Kidney capillary endothelial cell (primary cell): ENCODE measurements around the gene PCMTD2.

Experiments used
- DNase-seq: peaks from one replicate; pipeline ENCODE4 v3.0.0-alpha.2; 2018; ENCODE audit warnings: low spot score

The PCMTD2 gene

DNA sequence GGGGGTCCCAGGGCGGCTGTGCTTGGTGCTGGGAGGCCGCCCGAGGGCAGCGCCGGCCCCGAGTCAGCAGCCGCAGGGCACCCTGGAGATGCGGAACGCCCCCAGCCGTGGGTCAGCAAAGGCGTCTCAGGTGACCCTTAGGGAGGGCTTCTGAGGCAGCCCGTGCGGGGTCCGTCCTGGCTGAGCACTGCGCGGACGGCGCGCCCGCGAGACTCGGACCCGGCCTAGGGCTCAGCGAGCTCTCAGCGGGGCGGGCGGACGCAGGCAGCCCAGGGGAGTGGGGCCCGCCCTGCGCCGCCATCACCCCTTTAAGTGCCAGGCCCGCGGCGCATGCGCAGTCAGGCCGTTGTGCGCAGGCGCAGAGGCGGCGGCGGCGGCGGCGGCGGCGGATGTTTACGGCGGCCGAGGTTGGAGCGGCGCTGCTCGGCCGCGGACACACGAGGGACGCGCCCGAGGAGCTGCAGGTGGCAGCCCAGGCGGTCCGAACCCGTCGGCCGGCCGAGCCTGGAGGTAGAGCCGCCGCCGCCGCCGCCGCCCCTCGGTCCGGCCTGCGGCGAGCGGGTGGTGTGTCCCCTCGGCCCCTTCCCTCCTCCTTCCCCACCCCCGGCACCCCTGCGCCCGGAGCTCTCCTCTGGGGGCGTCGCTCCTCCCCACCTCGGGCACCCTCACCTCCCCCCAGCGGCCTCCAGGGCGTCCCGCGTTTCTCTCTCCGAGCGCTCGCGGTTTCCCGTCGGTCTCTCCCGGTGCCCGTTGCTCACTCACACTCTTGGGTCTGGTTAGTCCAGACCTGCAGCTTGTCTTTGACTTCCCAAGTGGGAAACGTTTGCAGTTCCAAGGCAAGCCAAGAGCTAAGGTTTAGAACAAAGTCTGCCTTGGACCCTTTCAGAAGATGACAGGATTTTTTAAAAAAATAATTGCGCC, at the start of gene PCMTD2:
Gene PCMTD2, plus strand, starts transcription at position 388 of the 921 bp plus-strand sequence. CDS start 4,218 bp downstream, outside the sequence.
- DNase-seq, result peak; percentile 91

DNA sequence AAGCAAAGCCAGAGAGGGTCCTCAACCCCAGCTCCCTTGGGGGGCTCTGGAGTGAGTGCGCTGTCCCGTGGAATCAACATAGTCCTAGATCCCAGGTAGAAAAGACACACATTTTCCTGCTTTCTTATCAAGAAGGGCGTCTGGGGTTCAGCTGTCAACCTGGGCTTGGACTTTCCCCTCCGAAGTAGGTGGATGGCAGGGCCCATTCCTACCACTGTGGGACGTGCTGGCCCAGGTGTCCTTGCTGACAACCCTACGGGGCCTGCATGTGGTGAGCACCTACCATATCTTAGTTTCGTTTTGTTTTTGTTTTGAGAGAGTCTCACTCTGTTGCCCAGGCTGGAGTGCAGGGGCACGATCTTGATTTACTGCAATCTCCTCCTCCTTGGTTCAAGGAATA, 48.9 kb upstream of the PCMTD2 start:
- no peak for DNase-seq

DNA sequence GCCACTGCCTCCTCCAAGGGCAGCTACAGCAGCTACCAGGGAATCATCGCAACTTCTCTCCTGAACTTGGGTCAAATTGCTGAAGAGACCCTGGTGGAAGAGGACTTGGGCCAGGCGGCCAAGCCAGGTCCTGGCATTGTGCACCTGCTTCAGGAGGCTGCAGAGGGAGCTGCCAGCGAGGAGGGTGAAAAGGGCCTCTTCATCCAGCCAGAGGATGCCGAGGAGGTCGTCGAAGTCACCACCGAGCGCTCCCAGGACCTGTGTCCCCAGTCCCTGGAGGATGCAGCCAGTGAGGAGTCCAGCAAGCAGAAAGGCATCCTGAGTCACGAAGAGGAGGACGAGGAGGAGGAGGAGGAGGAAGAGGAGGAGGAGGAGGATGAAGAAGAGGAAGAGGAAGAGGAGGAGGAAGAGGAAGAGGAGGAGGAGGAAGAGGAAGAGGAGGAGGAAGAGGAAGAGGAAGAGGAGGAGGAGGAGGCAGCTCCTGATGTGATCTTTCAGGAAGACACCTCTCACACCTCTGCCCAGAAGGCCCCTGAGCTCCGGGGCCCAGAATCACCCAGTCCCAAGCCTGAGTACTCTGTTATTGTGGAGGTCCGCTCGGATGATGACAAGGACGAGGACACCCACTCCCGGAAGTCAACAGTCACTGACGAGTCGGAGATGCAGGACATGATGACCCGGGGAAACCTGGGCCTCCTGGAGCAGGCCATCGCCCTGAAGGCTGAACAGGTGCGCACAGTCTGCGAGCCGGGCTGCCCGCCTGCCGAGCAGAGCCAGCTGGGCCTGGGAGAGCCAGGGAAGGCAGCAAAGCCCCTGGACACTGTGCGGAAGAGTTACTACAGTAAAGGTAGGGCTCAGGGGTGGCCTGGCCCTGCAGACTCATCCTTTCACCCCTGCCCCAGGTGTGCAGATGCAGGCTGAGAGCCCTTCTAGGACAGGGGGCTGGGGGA, 47.6 kb upstream of the PCMTD2 start:
- no peak for DNase-seq

DNA sequence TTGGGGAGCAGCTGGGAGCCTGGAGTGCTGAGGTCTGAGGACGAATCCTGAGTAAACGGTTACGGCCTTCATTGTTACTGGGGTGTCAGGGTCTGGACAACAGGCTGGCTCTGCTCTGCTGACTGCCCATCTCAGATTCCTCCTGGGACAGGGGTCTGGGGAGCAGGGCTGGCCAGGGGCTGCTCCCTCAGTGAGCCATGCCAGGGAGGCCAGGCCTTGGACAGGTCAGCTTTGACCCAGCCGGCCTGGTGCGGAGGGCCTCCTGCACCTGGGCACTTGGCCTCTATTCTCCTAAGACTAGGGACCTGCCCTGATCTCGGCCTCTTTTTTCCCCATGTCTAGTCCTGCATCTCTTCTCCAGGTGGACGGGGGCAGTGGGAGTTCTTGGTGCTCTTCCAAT, 46.4 kb upstream of the PCMTD2 start:
- no peak for DNase-seq

DNA sequence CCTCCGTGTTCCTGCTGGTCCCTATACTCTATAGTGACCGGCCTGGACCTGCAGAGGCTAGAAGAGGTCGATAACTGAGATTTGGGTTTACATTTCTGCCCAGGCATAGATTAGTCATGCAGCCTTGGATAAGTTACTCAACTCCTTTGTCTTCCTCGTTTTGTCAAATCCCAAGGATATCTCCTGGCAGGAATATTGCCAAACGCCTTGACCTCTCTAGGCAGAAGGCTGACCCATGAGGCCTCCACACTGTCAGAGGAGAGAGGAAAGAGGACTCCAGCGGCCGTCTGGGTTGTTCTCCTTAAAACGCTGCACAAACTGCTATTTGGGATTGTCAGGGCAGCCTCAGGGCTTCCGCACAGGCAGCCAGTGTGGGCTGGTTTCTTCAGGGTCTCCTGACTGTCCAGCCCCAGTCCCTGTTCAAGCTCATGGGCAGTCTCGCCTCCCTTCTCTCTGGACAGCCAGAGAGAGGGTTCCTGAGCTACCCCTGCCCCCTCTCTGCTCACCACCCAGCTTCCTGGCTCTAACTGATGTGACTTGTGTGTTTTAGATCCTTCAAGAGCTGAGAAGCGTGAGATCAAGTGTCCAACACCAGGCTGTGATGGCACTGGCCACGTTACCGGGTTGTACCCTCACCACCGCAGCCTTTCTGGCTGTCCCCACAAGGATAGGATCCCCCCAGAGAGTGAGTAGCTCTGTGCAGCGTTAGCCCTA, 44.7 kb upstream of the PCMTD2 start:
- DNase-seq, result no peak

DNA sequence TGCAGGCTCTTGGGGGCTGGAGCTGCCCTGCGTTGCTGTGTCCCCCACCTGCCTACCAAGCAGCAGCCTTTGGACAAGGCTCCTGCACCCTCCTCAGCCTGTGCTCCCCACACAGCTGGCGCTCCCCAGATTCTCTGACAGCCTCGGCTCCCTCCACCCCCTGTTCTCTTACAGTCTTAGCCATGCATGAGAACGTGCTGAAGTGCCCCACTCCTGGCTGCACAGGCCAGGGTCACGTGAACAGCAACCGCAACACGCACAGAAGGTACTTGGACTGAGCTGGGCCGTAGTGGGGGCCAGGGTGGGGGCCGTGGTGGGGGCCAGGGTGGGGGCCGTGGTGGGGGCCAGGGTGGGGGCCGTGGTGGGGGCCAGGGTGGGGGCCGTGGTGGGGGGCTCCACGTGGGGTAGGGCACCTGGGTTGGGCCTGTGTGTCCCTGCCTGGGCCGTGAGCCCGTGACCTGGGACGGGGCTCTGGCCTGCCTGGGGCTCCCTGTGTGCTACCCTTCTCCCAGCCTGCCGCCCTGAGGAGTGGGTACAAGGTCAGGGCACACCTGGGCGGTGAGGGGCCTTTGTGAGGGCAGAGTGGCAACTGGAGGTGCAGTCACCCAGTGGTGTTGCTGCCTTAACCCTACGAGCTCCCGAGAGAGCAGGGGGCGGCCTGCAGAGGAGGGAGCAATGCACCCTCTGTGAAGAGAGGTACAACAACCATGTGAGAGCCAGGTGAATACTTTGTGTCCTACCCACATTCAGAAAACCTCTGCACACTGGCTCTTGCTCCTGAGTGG, 43.5 kb upstream of the PCMTD2 start:
- DNase-seq, result no peak

DNA sequence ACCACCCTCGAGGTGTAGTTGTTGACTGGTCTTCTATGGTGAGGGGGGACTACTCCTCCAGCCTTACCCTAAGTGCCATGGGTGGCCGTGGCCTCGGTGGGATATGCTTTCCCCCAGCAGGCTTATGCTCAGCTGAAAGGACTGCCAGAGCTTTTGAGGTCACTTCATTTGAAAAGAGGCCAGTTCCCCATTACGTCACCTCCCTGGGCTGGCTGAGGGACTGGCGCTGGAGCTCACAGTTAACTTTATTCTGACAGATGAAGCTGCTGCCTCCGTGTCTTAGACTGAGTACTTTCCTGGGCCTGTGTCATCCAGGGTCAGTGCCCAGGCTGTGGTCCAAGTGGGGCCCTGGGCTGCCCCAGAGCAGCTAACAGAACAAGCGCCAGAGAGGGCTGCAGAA, 42.8 kb upstream of the PCMTD2 start:
- DNase-seq, result no peak

DNA sequence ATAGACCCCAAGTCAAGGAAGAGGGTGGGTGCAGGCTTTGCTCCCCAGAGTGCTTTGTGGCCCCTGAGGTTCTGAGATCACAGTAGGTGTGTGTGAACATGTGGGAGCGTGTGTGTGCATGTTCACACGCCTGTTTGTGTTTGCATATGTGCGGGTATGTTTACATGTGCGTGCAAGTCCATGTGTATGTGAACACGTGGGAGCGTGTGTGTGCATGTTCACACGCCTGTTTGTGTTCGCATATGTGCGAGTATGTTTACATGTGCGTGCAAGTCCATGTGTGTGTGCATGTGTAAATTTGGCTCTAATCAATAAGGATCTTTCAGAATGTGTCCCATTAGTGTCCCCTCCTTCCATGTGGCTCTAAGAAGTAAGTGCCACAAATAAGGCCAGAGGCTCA, 41.4 kb upstream of the PCMTD2 start:
- no peak for DNase-seq

DNA sequence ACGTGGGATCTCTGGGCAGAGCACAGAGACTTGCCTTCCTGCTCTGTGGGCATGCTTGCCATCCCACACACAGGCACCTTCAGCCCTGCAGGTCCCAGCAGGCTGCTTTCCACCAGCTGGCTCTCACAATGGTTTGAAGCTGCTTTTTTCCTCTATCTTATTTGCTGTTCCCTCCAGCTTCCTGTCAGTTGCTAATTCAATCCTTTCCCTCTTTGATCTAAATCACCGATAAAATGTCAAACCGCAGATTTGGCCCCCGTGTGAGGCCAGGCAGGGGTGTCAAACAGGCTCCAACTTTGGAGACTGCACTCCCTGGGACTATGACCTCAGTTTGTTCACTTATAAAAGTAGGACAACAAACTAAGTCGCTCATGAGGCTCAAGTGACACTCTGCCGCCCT, 40.6 kb upstream of the PCMTD2 start:
- no peak for DNase-seq

DNA sequence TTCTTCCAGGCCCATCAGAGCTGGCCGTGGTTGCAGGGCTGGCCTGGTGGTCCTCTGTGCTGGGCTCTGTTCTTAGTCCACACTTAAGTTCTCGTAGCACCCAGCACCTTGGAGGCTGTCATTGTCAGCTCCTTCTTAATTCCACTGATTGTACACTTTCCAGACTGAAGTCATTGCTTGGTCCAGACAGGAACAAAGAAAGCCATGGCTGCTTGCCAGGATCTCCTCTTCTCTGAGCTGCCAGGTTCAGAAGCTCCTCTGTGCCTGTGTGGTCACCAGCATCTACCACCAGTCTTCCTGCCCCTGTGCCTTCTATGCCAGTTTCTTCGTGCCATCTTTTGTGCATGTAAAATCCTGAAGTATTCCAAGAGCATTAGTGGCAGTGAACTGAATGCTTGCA, 39.5 kb upstream of the PCMTD2 start:
- DNase-seq, result no peak

DNA sequence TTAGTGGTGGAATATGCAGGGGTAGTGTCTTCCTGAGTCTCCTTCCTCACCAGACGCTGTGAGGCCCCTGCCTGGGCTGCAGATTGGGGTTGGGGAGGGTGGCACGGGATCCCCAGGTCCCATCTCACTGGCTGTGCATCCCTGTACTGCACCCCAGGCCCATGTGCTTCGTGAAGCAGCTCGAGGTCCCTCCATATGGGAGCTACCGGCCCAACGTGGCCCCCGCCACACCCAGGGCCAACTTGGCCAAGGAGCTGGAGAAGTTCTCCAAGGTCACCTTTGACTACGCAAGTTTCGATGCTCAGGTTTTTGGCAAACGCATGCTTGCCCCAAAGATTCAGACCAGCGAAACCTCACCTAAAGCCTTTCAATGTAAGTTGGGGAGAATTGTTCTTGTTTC, 38.6 kb upstream of the PCMTD2 start:
- no peak for DNase-seq

DNA sequence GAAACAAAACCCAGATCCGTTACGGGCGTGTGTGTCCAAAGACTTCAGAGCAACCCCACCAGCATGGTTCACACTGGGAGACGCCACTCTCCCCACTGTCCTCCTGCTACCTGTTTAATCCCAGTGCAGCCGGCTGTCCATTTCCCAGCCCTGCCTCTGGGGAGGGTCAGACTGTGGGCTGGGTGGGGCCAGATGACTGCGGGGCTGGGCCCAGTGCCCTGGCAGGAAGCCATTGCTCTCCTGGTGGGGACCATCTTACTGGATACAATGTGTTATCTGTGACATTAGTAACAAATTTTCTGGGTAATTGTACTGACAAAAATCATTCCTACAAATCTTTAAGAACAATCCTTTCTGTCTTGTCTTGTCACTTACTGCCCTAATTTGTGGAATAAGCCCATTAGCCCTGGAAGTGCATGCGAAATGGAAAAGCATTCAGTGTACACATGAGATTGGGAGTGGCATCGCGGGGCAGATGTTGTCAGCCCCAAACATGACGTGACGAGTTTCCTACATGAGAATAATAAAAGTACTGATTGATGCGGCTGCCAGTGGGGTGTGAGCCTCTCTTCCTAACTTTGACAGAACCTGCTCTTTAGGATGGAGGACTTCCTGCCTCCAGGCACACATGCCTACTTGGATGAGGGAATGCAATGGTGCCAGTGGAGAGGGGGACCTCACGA, 37.9 kb upstream of the PCMTD2 start:
- DNase-seq, result no peak

DNA sequence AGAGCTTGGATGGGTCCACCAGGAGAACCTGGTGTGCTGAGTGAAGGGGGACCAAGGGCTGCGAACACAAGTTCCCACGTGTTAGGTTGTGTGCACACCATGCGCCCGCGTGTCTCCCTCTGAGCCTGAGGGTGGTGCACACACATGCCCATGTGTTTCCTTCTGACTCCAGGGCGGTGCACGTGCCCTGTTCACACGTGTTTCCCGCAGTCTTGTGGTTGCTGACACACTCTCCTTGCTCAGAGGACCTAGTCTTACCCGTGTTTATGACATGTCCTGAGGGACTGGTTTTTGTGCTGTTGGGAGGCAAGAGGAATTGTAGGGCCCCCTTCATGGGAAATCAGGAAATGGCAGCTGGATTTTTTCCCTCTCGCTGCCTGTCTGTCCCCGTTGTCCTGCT, 36.3 kb upstream of the PCMTD2 start:
- DNase-seq, result no peak

DNA sequence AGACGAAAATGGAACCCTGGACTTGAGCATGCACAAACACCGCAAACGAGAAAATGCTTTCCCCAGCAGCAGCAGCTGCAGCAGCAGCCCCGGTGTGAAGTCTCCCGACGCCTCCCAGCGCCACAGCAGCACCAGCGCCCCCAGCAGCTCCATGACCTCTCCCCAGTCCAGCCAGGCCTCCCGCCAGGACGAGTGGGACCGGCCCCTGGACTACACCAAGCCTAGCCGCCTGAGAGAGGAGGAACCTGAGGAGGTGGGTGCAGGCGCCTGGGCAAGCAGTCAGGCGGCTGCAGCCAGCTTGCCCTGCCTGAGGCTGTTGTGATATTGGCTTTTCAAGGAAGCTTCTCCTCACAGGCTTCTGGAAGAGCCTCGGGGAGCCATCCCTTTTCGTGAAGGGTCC, 35.8 kb upstream of the PCMTD2 start:
- DNase-seq, result no peak

DNA sequence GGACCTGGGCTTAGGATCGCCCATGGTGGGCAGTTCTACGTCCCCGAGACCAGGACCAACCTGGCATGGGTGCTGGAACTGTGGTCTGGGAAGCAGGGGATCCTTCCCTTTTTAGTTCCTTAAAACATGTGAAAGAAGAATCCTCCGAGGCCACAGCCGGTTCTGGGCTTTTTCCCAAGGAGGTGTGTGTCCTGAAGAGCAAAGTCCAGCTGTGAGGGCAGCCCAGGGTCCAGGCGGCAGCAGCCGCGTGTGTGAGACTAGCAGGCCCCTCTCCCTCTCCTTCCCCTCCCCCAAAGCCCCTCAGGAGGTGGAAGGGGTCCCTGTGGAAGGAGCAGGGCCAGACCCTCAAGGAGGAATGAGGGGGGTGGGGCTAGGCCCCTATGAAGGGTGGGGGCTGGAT, 35.1 kb upstream of the PCMTD2 start:
- DNase-seq, result no peak

DNA sequence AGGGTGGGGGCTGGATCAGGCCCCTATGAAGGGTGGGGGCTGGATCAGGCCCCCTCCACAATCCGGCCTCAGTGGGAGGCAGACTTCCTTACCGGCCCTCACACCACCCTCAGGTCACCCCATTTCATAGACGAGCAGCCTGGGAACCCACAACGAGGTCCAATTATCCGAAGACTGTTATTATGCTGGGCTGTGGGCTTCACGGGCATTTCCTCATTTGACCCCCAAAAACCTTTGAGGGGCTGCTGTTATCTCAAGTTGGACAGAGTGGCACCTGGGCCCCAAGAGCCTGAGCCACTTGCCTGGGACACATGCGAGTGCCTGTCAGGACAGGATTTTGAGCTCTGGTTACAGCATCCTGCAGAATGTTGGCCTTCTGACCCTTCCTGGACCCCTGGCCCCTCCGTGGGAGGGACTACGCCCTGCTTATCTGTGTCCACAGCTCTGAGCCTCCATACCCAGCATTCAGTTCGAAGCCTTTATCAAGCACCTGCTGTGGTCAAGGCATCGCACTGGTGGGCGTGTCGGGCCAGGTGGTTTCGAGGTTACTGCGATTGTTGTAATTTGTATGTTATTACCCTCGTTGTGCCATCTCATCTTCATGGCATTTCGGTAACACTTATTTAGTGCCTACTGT, 34.5 kb upstream of the PCMTD2 start:
- DNase-seq, result no peak

DNA sequence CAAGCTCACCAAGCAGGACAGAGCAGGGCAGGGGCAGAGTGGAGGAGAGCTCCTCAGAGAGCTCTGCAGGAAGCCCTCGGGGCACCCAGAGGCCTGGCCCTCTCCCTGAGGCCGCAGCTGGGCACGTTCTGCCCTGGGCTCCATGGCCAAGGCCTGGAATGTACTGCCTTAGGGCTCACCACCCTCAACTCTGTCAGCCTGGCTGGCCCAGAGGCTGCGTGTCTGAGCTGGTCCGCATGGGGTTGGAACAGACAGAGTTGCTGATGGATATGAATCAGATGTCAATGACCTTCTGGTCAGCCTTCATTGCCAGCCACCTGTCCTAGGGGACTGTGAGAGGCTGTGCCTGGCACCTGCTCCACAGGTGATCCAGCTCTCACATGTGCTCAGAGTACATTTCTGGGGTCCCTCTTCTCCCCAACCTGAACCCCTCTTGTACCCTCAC, 33.2 kb upstream of the PCMTD2 start:
- DNase-seq, result no peak

DNA sequence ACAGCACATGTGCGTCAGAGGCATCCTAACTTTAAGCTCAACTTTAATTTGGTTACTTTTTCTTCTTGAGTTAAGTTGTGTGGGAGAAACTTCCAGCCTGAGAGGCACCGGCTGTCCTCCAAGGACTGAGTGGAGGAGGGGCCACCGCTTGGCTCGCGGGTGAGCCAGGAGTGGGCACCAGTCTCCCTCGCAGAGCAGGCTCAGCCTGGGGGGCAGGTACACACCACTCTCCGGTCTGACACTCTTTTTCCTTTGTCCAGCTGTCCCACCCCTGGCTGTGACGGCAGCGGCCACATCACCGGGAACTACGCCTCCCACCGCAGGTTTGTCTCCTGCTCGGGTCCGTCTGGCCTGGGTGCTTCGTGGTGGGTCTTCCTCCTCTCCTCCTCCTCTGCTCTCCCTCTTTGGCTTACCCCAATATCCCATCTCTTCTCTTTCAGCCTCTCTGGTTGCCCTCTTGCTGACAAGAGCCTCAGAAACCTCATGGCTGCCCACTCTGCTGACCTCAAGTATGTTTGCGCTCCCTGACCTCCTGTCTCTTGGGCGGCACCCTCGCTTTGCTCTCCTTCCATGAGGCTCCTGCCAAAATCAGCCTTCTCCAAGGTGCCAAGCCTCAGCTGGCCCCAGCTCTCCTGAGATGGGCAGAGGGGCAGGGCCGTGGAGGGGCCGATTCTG, 32.6 kb upstream of the PCMTD2 start:
- no peak for DNase-seq

DNA sequence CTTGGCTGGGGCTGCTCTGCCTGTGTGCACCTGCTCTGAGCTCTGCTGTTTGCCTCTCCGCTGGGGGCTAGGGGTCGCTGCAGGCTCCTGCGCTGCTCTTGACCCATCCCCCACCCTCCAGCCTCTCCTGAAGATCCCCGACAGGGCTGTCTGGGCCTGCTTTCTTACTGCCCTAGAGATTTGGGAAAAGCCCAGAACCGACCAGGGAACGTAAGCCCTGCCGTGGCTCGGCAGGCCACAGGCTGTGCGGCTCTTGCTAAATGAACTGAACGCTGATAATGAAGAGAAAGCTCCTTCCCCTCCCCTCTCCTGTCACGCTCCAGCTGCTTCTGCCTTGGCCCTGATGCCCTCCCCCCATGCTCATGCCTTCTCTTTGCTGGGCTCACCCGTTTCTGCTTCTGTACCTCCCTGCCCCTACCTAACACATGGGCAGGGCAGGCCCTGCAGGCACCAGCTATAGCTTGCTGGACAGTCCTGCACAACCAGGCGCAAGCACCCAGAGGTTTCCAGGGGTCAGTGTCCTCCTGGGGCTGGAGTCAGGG, 32.0 kb upstream of the PCMTD2 start:
- no peak for DNase-seq
